ENCODE results near the gene CDH15.
A peak's percentile ranks its signal among the peaks of the same experiment; 100 is the strongest.
"Not testable (repeated sequence)": the region's sequence is repeated elsewhere in the genome, so short reads cannot be mapped to it uniquely, and the experiment has no call there.

Gene CDH15

DNA sequence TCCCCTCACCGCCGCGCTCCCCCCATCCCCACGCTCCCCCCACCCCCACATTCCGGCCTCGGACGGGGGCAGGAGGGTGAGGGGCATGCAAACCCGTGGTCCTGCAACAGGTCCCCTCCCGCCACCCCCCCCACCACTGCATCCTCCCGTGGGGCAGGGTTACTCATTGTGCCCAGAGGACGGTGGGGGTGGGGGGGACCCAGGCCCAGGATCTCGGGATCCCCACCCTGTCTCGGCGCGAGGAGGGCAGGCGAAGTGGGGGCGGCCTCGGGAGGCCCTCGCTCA lies 20.3 kb downstream of the CDH15 start:
- no peaks in the 10 kb centered on the region for H3K36me3 ChIP-seq (ENCODE audit: insufficient read depth, insufficient read length, low read length)
- H3K4me1 ChIP-seq (ENCODE audit: insufficient read depth, insufficient read length), result peaks cover 13% of the 10 kb centered on the region
- H3K9ac ChIP-seq (ENCODE audit: insufficient read length, low read depth), result peak overlapping the region; percentile 82
- H3K9me3 ChIP-seq (ENCODE audit: insufficient read depth, low read length), result peaks cover 10% of the 10 kb centered on the region; the same call in 1 of the 2 replicates
- peak overlapping the region; percentile 61 for H3K4me3 ChIP-seq (ENCODE audit: insufficient read length, low read depth)
- no peak for DNase-seq (ENCODE audit: low read depth, low spot score)
- peaks cover 20% of the 10 kb centered on the region for H3K27me3 ChIP-seq (ENCODE audit: insufficient read depth, insufficient read length)
- TF ChIP-seq YY1 (IDR thresholded peaks at IDR 0.05; ENCODE audit: insufficient read depth, insufficient read length), result no peak
- TF ChIP-seq ZNF274 (IDR thresholded peaks at IDR 0.05; ENCODE audit: low read depth, low read length), result no peak
- TF ChIP-seq SUZ12 (IDR thresholded peaks at IDR 0.05; ENCODE audit: extremely low read depth, insufficient read depth, insufficient read length), result no peak

DNA sequence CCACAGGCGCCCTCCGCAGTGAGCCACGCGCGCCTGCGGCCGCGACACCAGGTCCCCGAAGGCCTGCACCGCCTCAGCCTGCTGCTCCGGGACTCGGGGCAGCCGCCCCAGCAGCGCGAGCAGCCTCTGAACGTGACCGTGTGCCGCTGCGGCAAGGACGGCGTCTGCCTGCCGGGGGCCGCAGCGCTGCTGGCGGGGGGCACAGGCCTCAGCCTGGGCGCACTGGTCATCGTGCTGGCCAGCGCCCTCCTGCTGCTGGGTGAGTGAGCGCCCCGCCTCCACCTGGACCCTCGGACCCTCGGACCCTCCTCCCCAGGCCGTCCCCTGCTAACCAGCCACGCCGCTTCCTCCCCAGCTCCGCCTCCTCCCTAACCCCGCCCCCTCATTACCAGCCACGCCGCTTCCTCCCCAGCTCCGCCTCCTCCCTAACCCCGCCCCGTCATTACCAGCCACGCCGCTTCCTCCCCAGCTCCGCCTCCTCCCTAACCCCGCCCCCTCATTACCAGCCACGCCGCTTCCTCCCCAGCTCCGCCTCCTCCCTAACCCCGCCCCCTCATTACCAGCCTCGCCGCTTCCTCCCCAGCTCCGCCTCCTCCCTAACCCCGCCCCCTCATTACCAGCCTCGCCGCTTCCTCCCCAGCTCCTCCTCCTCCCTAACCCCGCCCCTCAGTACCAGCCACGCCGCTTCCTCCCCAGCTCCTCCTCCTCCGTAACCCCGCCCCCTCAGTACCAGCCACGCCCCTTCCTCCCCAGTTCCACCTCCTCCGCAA lies 20.8 kb downstream of the CDH15 start:
- H3K36me3 ChIP-seq (ENCODE audit: insufficient read depth, insufficient read length, low read length); H3K9me3 ChIP-seq (ENCODE audit: insufficient read depth, low read length): not testable (repeated sequence)
- Histone ChIP-seq H3K27me3 (ENCODE audit: insufficient read depth, insufficient read length) (peaks cover 20% of the 10 kb centered on the region), H3K4me1 (ENCODE audit: insufficient read depth, insufficient read length) (peaks cover 18% of the 10 kb centered on the region), H3K4me3 (ENCODE audit: insufficient read length, low read depth) (peak overlapping the region; percentile 61), H3K9ac (ENCODE audit: insufficient read length, low read depth) (peak overlapping the region; percentile 82)
- peak; percentile 79 for DNase-seq (ENCODE audit: low read depth, low spot score)

DNA sequence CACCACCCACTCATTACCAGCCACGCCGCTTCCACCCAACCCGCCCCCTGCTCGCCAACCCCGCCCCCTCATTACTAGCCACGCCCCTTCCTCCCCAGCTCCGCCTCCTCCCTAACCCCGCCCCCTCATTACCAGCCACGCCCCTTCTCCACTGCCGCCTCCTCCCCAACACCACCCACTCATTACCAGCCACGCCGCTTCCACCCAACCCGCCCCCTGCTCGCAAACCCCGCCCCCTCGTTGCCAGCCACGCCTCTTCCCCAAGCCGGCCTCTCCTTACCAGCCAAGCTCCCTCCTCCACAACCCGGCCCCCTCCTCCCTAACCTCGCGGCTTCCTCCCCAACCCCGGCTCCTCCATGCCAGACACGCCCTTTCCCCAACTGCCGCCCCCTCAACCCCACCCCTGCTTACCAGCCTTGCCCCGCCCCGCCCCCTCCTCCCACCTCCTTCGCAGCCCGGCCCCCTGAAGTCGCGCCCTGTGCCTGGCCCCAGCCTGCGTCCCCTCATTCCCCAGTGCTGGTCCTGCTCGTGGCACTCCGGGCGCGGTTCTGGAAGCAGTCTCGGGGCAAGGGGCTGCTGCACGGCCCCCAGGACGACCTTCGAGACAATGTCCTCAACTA lies 21.5 kb downstream of the CDH15 start:
- Histone ChIP-seq H3K27me3 (ENCODE audit: insufficient read depth, insufficient read length) (peaks cover 20% of the 10 kb centered on the region), H3K9ac (ENCODE audit: insufficient read length, low read depth) (peak overlapping the region; percentile 56), H3K36me3 (ENCODE audit: insufficient read depth, insufficient read length, low read length) (no peaks in the 10 kb centered on the region), H3K9me3 (ENCODE audit: insufficient read depth, low read length) (peaks cover 10% of the 10 kb centered on the region; the same call in 1 of the 2 replicates), H3K4me3 (ENCODE audit: insufficient read length, low read depth) (no peak overlapping the region), H3K4me1 (ENCODE audit: insufficient read depth, insufficient read length) (peaks cover 22% of the 10 kb centered on the region)
- DNase-seq (ENCODE audit: low read depth, low spot score), result peak; percentile 69
- TF ChIP-seq ZNF274 (IDR thresholded peaks at IDR 0.05; ENCODE audit: low read depth, low read length), result no peak

DNA sequence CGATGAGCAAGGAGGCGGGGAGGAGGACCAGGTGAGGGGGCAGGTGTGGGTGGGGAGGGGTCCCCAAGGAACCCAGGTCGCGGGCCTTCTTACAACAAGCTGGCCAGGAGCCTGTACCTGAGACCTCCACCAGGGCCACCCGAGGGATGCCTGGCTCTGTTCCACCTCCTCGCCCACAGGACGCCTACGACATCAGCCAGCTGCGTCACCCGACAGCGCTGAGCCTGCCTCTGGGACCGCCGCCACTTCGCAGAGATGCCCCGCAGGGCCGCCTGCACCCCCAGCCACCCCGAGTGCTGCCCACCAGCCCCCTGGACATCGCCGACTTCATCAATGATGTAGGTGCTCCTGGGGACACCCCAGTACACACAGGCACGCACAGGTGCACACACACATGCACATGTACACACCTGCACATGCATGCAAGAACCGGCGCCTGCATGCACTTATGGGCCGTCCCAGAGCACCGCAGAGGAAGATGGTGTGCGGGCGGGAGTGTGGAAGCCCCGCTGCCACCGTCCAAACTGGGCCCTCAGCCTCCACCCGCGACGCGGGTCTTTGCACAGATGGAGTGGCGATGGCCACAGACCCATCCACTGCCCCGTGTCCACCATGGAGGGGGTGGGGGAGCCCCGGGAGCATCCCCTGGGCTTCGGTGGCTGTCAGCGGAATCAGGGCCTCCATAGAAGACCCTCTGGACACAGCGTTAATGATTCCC lies 22.2 kb downstream of the CDH15 start:
- DNase-seq (ENCODE audit: low read depth, low spot score), result no peak
- Histone ChIP-seq H3K27me3 (ENCODE audit: insufficient read depth, insufficient read length) (peaks cover 20% of the 10 kb centered on the region), H3K4me3 (ENCODE audit: insufficient read length, low read depth) (no peak overlapping the region), H3K4me1 (ENCODE audit: insufficient read depth, insufficient read length) (peaks cover 22% of the 10 kb centered on the region), H3K9me3 (ENCODE audit: insufficient read depth, low read length) (peaks cover 10% of the 10 kb centered on the region; the same call in 1 of the 2 replicates), H3K36me3 (ENCODE audit: insufficient read depth, insufficient read length, low read length) (no peaks in the 10 kb centered on the region), H3K9ac (ENCODE audit: insufficient read length, low read depth) (peak overlapping the region; percentile 56)
- TF ChIP-seq SUZ12 (IDR thresholded peaks at IDR 0.05; ENCODE audit: extremely low read depth, insufficient read depth, insufficient read length), result no peak
- TF ChIP-seq YY1 (IDR thresholded peaks at IDR 0.05; ENCODE audit: insufficient read depth, insufficient read length), result no peak
- no peak for TF ChIP-seq ZNF274 (IDR thresholded peaks at IDR 0.05; ENCODE audit: low read depth, low read length)

DNA sequence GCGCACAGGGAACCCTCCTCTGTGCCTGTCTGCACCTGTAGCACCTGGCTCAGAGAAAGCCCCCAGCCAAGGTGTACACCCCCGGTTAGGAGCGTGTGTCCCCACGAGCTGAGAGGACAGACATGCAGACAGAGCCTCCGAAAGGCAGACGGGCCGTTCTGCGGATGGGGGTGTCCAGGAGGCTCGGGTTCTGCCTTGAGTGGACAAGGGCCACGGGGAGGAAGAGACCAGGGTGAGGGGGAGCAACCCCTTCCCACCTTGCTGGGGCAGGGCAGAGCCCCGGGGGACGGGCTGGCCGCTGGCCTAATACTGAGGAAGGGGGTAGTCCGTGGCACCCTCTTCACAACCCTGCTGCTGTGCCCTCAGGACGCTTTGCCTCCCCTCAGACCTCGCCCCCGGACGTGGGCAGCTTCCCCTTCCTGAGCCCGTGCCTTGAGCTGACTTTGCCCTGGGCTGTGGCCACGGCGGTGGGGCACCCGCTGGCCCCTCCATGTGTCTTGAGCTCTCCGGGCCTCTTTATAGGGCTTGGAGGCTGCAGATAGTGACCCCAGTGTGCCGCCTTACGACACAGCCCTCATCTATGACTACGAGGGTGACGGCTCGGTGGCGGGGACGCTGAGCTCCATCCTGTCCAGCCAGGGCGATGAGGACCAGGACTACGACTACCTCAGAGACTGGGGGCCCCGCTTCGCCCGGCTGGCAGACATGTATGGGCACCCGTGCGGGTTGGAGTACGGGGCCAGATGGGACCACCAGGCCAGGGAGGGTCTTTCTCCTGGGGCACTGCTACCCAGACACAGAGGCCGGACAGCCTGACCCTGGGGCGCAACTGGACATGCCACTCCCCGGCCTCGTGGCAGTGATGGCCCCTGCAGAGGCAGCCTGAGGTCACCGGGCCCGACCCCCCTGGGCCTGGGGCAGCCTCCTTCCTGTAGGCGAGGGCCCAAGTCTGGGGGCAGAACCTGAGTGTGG lies 23.1 kb downstream of the CDH15 start:
- peaks cover 10% of the 10 kb centered on the region; the same call in 1 of the 2 replicates for H3K9me3 ChIP-seq (ENCODE audit: insufficient read depth, low read length)
- DNase-seq (ENCODE audit: low read depth, low spot score), result no peak
- peaks cover 25% of the 10 kb centered on the region for H3K27me3 ChIP-seq (ENCODE audit: insufficient read depth, insufficient read length)
- peaks cover 24% of the 10 kb centered on the region for H3K4me1 ChIP-seq (ENCODE audit: insufficient read depth, insufficient read length)
- no peak overlapping the region for H3K4me3 ChIP-seq (ENCODE audit: insufficient read length, low read depth)
- no peak for TF ChIP-seq YY1 (IDR thresholded peaks at IDR 0.05; ENCODE audit: insufficient read depth, insufficient read length)
- no peaks in the 10 kb centered on the region for H3K36me3 ChIP-seq (ENCODE audit: insufficient read depth, insufficient read length, low read length)
- peak overlapping the region; percentile 21 for H3K9ac ChIP-seq (ENCODE audit: insufficient read length, low read depth)

DNA sequence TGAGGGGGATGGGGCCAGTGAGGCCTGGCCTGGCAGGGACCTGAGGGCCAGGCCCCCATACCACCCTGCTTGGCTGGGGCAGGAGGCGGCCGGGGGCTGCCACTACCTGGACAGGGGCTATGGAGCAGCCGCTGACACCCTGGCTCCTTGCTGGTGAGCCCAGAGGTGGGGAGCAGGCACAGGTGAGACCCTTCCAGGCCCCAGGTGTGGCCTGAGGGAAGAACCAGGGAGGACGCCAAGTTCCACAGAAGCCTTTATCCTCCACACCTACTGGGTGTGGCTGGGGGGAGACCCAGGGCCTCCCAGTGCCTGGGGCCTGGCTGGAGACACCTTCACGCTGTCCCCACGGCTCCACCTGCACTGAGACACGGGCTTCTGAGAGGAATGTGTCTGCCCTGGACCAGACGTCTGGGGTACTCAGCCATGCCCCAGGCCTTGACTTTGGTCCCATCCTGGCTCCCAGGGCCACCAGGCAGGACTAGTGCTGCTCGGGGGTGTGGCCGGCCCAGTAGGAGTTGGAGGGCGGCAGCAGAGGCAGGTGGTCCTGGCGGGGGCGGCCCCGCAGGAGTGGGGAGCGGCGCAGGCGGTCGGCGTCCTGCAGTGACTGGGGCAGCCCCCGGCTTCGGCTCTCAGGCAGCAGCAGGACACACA lies 24.1 kb downstream of the CDH15 start:
- Histone ChIP-seq H3K4me3 (ENCODE audit: insufficient read length, low read depth) (no peak overlapping the region), H3K36me3 (ENCODE audit: insufficient read depth, insufficient read length, low read length) (no peaks in the 10 kb centered on the region), H3K27me3 (ENCODE audit: insufficient read depth, insufficient read length) (peaks cover 29% of the 10 kb centered on the region), H3K4me1 (ENCODE audit: insufficient read depth, insufficient read length) (peaks cover 32% of the 10 kb centered on the region), H3K9me3 (ENCODE audit: insufficient read depth, low read length) (peaks cover 7% of the 10 kb centered on the region; the same call in 1 of the 2 replicates), H3K9ac (ENCODE audit: insufficient read length, low read depth) (no peak overlapping the region)
- no peak for DNase-seq (ENCODE audit: low read depth, low spot score)
- no peak for TF ChIP-seq SUZ12 (IDR thresholded peaks at IDR 0.05; ENCODE audit: extremely low read depth, insufficient read depth, insufficient read length)
- TF ChIP-seq YY1 (IDR thresholded peaks at IDR 0.05; ENCODE audit: insufficient read depth, insufficient read length), result no peak
- TF ChIP-seq ZNF274 (IDR thresholded peaks at IDR 0.05; ENCODE audit: low read depth, low read length), result no peak

Data from NT2/D1 (cell line).